HUDEP-2 (cell line): ENCODE measurements around the gene CNPY4.

Experiments used
- DNase-seq, 76 experiments: peaks; one replicate each; lab custom pipeline; 2025; ENCODE audit not compliant: unreplicated experiment in 76 of 76; lab: John Stamatoyannopoulos, UW

Gene CNPY4

DNA sequence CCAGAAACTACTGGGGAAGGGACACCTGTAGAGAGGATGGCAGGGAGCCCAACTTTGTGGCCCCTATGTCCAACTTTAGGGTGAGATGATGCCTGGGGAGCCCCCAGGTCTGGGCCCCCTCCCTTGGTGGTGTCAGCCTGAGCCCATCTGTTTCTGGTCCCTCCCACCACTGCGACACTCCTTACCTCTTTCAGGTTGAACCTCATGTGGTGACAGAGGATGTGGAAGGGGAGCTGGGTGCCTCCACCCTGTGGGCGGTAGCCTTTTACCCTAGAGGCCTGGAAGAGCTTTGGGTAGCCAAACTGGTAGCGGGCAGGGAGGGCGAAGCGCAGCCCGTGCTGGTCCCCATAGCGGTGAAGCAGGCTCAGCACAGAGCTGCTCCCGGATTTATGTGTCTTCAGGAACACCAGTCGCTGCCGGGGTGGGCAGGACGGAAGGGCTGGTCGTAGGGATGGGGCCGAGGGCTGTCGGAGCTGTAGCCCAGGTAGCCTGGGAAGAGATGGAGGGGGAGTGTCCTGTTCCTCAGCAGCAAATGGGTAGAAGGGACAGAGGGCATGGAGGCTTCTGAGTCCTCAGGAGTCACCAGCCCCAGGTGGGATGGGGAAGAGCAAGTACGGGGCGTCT lies 47.0 kb downstream of the CNPY4 start:
- DNase-seq = no peak

DNA sequence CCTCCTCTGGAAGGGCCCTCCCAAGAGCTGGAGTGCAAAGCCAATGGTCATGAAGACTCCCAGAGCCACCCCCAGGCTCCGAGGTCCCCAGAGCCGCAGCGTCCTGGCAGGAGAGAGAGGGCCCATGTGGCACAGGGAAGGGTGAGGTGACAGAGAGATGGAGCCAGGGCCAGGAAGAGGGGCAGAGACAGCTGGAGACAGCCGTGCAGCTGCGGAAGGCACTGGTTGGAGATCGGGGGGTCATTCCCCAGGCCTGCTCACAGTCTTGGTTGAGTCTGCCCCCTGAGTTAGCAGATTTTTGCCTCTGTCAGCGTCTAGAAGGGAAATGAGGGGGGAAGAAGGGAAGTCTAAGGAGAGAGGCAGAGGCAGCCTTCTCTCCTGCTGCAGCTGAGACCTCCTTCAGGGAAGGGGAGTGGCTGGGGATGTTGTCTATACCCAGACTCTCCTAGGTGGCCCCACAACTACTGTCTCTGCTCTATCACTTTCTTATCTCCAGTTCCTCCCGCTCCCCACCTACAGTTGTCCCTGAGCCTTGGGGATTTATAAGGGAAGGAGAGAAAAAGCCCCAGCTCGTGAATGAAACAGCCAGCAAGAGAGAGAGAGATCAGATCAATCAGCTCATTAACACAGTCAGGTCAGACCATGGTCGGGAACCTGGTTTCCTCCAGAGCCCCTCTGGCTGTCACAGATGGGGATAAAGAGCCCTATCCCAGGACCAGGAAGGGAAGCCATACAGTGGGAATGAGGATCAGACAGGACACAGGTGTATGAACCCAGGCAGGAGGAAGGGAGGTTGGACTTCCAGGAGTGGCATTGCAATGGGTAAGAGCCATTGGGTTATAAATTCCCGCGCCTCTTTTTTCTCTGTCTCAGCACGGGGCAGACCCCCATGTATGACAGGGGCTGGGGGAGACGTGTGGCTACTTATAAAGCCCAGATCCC lies 47.8 kb downstream of the CNPY4 start:
- DNase-seq = peak in 1 of 76 experiments; percentile 12

DNA sequence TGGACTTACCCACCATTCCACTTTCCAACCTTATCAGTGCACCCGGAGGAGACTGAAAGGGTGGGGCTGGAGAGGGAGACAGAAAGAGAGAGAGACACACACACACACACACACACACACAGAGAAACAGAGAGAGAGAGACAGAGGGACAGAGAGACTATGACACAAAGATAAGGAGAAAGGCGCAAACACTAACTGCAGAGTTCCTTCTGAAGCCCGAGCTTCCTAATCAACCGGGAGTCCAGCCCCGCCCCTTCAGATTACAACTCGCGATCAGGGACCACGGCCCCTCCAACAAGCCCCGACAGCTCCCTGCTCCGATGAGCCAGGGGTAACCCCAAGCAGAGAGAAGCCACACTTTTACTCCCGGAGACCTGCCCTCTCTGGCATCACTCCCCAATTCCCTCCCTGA lies 48.5 kb downstream of the CNPY4 start:
- DNase-seq = peak in 54 of 76 experiments; percentile 4 to 82 (median 46)

DNA sequence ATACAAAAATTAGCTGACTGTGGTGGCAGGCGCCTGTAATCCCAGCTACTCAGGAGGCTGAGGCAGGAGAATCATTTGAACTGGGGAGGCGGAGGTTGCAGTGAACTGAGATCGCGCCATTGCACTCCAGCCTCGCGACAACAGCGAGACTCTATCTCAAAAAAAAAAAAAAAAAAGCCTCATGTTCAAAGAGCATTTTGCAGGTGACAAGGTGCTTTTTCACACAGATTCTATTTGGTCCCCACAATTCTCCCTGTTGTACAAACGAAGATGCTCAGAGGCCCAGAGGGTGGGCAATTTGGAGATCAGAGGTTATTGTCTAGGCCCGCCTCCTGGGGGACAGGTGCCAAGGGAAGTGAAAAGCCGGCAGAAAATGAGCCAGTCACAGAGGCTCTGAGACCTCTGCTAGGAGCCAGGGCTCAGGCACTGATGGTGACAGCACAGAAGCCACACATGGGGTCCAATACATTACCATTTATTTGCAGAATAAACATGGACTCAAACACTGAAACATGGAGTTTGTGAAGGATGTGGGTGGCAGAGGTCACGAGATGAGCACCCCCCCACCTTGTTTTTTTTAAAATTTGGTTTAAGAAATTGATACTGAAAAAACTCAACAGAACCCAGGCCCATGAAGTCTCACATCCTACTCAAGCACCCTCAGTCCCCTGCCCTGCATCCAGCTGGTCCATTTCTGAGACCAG lies 49.9 kb downstream of the CNPY4 start:
- DNase-seq = no peak

DNA sequence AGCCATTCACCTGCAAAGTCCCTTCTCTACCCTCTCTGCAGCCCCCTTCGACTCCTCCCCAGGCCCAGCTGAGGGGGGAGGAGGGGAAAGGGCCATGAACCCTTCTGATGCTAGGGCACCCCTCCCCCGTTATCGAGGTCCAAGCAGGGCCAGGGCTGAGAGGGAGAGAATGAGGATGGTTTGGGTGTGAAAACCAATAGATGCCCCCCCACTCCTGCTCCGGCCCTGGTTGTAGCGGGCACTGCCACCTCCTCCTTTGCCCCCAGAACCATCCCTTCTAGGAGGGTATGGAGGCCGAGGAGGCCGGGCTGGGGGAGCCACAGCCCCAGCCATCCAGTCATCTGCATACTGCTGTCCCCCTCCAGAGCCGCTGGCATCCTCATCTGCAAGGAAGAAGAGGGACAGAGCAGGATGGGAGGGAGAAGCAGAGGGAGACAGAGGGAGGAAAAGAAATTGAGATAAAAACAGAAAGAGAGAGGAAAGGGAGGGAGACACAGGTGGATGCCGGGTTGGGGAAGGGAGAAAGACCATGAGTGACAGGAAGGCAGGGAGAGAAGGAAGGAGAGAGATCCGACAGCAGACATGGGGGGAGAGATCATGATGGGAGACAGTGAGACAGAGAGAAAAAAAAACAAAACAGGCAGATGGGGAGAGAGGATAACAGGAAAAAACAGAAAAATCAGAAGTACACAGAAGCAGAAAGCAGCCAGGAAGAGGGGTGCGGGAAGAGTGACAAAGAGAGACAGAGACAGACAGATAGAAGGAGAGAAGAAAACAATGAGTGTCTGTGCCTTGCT lies 50.9 kb downstream of the CNPY4 start:
- DNase-seq = no peak

DNA sequence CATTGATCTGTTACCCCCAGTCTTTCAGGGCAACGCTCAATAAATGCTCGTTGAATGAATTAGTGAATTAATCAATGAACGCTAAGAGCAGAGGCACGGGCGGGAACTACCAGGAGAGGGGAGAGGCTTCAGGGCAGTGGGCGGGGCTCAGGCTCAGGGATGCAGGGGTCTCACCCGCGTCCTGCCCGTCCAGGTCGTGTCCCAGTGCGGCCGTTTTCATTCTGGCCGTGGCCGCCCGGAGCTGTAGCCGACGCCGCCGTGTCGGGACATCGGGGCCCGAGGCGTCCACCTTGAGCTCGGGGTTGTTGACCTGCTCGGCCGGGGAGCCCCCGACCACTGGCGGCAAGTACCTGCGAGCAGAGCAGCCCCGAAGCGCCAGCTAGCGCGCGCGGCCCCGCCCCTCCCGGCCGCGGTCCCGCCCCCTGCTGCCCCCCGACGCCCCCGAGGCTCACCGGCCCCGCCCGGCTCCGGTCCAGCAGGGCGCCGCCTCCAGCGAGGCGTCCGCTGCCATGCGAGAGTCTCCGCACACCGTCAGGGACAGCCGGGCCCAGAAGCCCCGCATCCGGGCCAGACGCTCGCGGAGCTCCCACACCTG lies 51.8 kb downstream of the CNPY4 start:
- DNase-seq = peak in 1 of 76 experiments; percentile 8

DNA sequence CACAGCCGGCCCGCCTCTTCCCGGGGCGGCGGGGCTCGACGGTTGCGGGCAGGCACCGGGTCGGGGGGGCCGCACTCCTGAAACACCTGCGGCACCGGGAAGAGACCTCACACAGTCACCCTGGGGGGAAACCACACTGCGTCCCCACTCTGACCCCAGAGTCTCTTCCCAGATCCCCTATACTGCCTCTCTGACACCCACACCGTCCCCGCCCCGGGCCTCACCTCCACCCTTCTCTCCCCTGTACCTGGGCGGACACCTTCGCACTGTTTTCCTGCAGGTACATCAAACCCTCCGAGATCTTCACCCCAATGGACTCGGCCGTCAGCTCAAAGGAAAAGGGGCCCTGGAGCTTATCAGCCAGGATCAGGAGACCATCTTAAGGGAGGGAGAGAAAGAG lies 52.4 kb downstream of the CNPY4 start:
- no peak for DNase-seq

DNA sequence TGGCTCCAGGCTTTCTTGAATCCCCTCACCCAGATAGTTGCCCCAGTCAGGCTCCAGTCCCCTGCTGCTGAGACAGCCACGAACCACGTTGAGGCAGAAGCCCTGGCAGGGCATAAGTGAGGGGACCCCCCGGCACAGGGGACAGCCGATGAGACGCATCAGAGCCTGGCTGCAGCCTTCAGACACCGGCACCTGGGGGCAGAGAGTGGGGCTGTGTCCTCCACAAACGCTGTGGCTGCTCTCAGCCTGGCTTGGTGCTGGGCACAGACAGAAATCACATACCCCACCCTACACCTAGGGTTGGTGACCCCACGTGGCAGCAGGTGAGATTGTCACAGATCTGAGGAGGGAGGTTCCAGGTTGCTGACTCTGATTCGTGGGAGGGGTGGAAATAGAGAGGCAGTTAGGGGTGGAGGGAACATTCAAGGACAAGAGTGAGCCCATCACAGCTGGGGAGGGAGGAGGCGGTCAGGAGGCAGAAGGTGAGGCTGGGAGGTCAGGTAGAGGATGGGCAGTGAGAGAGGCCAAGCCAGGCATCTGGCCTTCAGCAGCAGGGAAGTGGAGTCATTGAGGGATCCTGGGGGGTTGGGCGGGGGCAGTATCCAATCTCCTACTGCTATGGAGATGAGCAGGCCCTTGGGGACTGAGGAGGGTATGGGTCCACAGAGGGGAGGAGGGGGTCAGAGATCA lies 54.5 kb downstream of the CNPY4 start:
- DNase-seq = no peak

DNA sequence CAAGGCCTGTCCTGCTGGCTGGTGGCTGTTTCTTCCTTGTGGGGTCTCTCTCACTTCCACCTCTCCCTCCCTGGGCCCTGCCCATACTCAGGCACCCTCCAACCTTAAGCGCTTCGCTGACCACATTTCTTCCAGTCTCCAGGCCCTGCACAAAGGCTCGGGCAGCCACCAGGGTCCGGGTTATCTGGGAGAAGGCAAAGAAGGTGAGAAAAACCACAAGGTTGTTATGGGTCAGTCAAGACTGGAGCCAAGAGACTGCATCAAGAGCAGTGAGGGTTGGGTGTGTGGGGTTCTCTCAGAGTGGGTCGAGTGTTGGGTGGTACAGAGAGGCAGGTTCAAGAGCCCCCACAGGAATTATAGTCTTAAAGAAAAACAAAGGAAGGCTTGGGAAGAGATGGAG lies 55.1 kb downstream of the CNPY4 start:
- no peak for DNase-seq
